Bladder microvascular endothelial cell (primary cell): ENCODE measurements around the gene CCL28. TPM values are rescaled to one million over a fixed set of nuclear protein-coding genes. Genes with fewer than 3 reads are reported as not detected.

Experiments
- total RNA-seq: library from RNA; depleted of rRNA; stranded (reverse); fragments of >200 nt; gene quantifications from 2 replicates; pipeline ENCODE4 v1.2.3, GENCODE V29; 2014

The CCL28 gene
- 0.81 and 2.0 TPM in 2 replicates for total RNA-seq

GRCh38 chr5:43412156-43412555, at the start of gene CCL28:
Gene CCL28 (minus strand): TSS chr5:43412391. CDS start chr5:43412316, 75 bp downstream.

Other genes with a start within 250 kb of the CCL28 start
- gene NIM1K, start 220.2 kb downstream of the CCL28 start, total RNA-seq, result not detected in 2 replicates
- 39.1 and 55.9 TPM in 2 replicates for gene HMGCS1, start 99.0 kb downstream of the CCL28 start, total RNA-seq
- gene TMEM267, start 71.5 kb upstream of the CCL28 start, total RNA-seq, result 5.2 and 14.3 TPM in 2 replicates
- 3.9 and 4.3 TPM in 2 replicates for gene C5orf34, start 102.8 kb upstream of the CCL28 start, total RNA-seq
- gene PAIP1, start 144.7 kb upstream of the CCL28 start, total RNA-seq, result 44.8 and 80.2 TPM in 2 replicates
- 62.0 and 115 TPM in 2 replicates for gene NNT, start 190.8 kb upstream of the CCL28 start, total RNA-seq